GM10266 (cell line): Measurements from ENCODE around the gene SLC16A8.

Experiments
- DNase-seq: peaks from one replicate; pipeline ENCODE4 v3.0.0; 2012; ENCODE audit errors: extremely low spot score
- TF ChIP-seq, protein P1 (sequence below): IDR thresholded peaks from 2 replicates; pipeline ENCODE4 v1.5.1; 2012; ENCODE audit warnings: mild to moderate bottlenecking, low read depth; ENCODE audit not compliant: control insufficient read depth, insufficient read depth; ENCODE audit errors: missing control alignments

Gene SLC16A8

DNA sequence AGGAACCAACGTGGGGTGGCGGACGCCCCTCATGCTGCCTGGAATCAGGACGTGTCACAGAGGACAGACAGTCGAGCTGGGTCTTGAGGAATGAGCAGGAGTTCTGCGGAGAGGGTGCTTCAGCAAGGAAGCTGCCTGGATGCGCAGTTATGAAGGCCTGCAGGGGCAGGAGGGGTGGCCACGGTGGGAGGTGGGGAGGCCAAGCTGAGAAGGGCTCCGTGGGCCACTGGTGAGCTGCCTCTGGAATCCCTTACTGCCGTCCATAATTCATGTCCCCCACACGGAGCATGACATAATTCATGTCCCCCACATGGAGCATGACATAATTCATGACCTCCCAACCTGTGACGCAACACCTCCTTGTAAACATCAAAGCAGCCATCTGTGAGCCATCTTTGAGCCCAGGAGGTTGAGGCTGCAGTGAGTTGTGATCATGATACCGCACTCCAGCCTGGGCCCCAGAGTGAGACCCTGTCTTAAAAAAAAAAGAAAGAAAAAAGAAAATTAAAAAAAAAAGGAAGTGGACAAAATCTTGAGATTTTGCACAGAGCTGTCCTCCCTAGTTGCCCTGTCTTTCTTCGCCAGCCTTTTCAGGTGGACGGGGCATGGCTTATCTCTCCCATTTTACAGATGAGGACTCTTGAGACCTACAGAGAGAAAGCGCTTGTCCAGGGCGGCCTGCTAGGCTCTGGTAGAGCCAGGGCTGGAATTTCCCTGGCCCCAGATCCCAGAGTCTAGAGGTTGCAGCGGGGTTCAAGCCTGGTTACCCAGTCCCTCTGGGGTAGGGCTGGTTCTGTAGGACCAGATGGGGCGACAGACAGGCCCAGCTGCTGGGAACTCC is 51.1 kb downstream of the SLC16A8 start:
- TF ChIP-seq, protein P1, sequence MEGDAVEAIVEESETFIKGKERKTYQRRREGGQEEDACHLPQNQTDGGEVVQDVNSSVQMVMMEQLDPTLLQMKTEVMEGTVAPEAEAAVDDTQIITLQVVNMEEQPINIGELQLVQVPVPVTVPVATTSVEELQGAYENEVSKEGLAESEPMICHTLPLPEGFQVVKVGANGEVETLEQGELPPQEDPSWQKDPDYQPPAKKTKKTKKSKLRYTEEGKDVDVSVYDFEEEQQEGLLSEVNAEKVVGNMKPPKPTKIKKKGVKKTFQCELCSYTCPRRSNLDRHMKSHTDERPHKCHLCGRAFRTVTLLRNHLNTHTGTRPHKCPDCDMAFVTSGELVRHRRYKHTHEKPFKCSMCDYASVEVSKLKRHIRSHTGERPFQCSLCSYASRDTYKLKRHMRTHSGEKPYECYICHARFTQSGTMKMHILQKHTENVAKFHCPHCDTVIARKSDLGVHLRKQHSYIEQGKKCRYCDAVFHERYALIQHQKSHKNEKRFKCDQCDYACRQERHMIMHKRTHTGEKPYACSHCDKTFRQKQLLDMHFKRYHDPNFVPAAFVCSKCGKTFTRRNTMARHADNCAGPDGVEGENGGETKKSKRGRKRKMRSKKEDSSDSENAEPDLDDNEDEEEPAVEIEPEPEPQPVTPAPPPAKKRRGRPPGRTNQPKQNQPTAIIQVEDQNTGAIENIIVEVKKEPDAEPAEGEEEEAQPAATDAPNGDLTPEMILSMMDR: no peak

DNA sequence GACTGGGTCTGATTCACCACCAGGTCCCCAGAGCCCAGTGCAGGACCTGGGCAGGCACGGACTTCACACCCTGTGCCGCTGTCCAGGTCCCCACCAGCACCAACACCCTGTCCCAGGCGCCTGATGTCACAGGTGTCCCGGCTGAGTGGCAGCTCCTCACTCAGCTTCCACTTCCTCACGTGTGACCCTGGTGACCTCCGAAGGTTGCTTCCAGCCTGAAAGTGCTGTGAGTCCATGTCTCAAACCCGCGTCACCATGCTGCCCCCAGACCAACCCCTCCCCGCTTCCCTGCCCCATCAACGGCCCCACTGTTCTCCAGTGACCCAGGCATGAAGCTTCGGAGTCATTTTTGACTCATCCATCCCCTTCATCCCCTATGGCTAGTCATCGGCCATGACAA is 52.5 kb downstream of the SLC16A8 start:
- TF ChIP-seq, protein P1: no peak
- DNase-seq: no peak

More for the DNA sequence above, 51.1 kb downstream of the SLC16A8 start:
- no peak for DNase-seq

DNA sequence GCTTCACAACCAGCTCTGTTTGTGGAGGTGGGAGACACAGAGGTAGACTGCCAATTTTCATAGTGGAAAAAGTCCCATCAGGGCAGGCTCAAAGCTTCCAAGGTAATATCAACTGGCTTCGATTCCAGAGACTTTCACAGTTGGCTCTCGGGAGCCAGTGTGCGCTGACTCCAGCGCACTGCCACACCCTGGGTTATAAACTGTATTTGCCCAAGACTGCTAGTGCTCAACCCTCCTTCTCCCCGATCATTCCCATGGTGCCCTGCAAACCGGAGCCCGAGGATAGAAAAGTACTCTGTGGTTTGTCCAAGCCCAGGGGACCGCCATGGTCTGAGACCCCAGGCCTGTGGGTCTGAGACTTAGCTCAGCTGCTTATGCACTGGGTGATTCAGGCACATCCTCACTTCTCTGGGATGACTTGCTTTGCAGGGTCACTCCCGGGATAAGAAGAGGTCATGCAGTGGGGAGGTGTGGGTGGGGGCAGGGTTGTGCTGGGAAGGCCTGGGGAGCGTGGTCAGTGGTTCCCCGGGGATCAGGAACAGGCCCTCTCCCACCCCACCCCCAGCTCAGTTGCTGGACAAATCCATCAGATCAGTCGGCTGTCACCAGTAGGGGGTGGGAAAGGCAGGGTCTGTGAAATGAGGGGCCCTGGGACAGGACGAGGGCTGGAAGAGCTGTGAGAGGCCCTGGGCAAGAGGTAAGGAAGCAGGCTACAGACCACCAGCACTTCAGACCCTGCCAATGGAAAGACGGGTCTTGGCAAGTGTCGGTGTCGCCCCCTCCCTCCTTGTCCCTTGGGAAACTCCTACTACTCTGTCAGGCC is 53.5 kb downstream of the SLC16A8 start:
- TF ChIP-seq, protein P1: no peak

DNA sequence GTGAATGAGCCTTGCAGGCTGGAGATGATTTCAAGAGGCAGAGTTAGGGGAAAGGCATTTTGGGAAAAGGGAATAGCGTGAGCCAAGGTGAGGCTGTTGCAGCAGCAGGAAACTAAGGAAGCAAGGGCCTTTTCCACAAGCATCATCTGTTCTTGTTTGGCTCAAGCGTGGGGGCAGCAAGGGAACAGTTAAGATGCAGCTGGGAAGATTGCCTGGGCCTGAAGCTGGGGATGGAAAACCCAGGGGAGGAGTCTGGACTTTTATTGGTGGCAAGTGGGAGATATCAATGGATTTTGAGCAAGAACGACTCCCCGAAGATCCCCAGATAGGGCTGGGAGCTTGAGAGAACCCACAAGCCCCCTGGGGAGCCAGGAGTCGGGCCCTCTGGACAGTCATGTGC is 54.1 kb downstream of the SLC16A8 start:
- DNase-seq: no peak
- TF ChIP-seq, protein P1: no peak

More for the DNA sequence above, 53.5 kb downstream of the SLC16A8 start:
- DNase-seq: no peak

DNA sequence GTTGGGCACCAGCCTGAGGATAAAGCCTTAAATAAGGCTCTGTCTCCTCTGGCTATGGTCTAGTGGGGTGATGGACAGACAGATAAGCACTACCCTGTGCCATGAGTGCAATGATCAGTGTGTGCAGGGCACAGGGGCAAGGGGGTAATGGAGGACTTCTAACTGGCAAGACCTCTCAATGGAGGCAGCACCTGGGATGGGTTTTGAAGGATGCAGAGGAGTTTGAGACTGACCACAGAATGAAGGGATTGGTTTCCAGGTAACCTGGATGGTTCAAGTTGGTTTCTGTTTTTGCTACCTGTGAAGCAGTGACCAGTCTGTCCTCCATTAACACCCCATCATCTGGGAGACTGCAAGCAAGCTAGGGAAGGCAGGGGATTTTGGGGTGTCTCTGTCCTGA is 54.6 kb downstream of the SLC16A8 start:
- DNase-seq: no peak
- TF ChIP-seq, protein P1: no peak

DNA sequence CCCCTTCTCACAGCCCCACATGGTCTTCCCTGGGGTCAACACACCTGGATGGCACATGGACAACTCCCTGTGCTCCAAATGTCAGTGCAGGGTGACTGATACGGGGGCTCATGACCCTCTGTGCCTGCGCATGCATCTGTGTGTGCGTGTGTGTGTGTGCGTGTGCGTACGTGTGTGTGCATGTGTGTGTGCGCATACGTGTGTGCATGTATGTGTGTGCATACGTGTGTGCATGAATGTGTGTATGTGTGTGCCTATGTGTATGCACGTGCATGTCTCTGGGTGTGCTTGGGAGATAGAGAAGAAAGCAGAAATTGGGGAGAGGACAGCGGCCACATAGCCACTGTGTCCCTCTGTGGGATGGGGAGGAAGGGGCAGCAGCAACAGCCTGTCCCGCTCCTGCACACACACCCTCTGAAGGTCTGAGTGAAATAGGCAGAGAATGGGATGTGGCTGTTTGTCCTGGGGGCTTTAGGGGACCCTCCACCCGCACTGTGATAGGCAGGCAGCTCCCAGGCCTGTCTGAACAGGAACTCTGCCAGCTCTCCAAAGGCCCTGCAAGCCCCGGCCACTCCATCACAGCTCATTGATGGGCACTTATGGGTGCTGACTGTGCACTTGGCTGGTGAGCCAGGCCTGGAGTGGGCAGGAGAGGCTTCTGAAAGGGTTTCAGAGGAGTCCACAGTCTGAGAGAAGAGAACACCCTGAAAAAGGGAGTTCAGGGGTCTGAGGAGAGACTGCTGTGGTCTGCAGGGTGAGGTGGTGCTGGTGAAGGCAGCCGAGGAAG is 55.4 kb downstream of the SLC16A8 start:
- TF ChIP-seq, protein P1: no peak
- no peak for DNase-seq
